NT2/D1 (cell line): ENCODE measurements around the gene PSMB11.

Experiments used
- SUZ12 ChIP-seq: IDR thresholded peaks from 2 replicates; pipeline ENCODE4 v1.6.1; 2011; ENCODE audit not compliant: insufficient read length, insufficient read depth; ENCODE audit errors: extremely low read depth
- YY1 ChIP-seq: IDR thresholded peaks from 2 replicates; pipeline ENCODE4 v1.6.1; 2011; ENCODE audit not compliant: insufficient read length, insufficient read depth
- ZNF274 ChIP-seq: IDR thresholded peaks from 2 replicates; pipeline ENCODE4 v1.6.1; 2011; ENCODE audit warnings: mild to moderate bottlenecking, low read depth, low read length

DNA sequence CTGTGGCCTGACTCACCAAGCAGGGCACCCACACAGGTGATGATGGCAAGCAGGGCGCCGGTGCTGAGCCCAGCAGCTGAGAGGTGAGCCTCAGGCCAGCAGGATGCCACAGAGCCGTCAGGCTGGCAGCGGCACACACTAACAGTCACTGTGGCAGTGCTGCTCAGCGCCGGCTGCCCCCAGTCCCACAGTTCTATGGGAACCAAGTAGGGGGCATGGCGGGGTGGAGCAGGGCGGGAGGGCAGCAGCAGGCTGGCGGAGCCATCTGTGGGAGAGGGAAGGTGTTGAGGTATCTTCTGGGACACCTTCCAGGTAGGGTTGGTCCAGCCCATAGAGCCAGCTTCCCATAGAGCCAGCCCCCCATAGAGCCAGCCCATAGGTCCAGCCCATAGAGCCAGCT, 7.0 kb downstream of the PSMB11 start:
- no peak for TF ChIP-seq SUZ12
- no peak for TF ChIP-seq YY1
- no peak for TF ChIP-seq ZNF274
